PC-3 (cell line): ENCODE data around the gene CD244.

Experiments
- CTCF ChIP-seq: fragments of 300-600 bp; sonication (generic); conservative IDR thresholded peaks from 2 replicates; pipeline ENCODE4 v1.5.1; 2017; ENCODE audit warnings: antibody characterized with exemption, low read depth, mild to moderate bottlenecking, low read length
- EZH2phosphoT487 ChIP-seq: fragments of 300-600 bp; sonication (generic); IDR thresholded peaks from 2 replicates; pipeline ENCODE4 v1.6.1; 2018; ENCODE audit warnings: mild to moderate bottlenecking, antibody characterized with exemption, low read length, borderline replicate concordance

DNA sequence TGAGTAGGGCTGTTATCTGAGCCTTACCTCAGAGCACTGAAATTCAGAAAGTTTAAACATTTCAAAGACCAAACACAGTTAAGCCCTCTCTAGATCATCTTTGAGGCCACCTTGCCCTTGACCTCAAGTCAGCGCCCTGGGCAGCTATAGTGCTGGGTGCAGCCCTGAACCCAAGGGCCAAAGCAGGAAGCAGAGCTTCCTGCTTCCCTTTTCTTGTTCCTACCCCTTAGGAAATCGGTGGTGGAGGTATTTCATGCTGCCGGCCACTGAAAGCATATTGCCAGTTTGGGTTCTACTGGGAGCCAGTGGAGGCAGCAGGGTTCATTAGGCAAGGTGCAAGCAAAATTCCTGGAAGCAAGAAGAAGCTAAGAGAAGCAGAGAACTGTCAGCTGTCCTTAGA, 26.1 kb downstream of the CD244 start:
- TF ChIP-seq CTCF (no peak), EZH2phosphoT487 (no peak)
